ENCODE data around the gene ARNT2.
"Not testable (repeated sequence)": the region's sequence is repeated elsewhere in the genome, so short reads cannot be mapped to it uniquely, and the experiment has no call there.

ARNT2 gene

GRCh38 chr15:80492409-80492808, 88.2 kb downstream of the ARNT2 start:
- no peak for DNase-seq (ENCODE audit: low spot score)

GRCh38 chr15:80492874-80493273, 88.7 kb downstream of the ARNT2 start:
- DNase-seq (ENCODE audit: low spot score), result no peak

- DNase-seq (ENCODE audit: low spot score), result no peak
Measured at GRCh38 chr15:80494351-80494751, 90.2 kb downstream of the ARNT2 start.

GRCh38 chr15:80494756-80495155, 90.6 kb downstream of the ARNT2 start:
- no peak for DNase-seq (ENCODE audit: low spot score)

- DNase-seq (ENCODE audit: low spot score), result no peak
Measured at GRCh38 chr15:80495401-80495942, 91.3 kb downstream of the ARNT2 start.

GRCh38 chr15:80496096-80496495, 91.9 kb downstream of the ARNT2 start:
- no peak for DNase-seq (ENCODE audit: low spot score)

GRCh38 chr15:80497221-80497620, 93.0 kb downstream of the ARNT2 start:
- DNase-seq (ENCODE audit: low spot score), result no peak

GRCh38 chr15:80498652-80499051, 94.5 kb downstream of the ARNT2 start:
- no peak for DNase-seq (ENCODE audit: low spot score)

- no peak for DNase-seq (ENCODE audit: low spot score)
Measured at GRCh38 chr15:80500021-80500420, 95.8 kb downstream of the ARNT2 start.

- DNase-seq (ENCODE audit: low spot score), result no peak
Measured at GRCh38 chr15:80501476-80501875, 97.3 kb downstream of the ARNT2 start.

- DNase-seq (ENCODE audit: low spot score), result no peak
Measured at GRCh38 chr15:80502782-80503181, 98.6 kb downstream of the ARNT2 start.

GRCh38 chr15:80503319-80503952, 99.3 kb downstream of the ARNT2 start:
- no peak for DNase-seq (ENCODE audit: low spot score)

- no peak for DNase-seq (ENCODE audit: low spot score)
Measured at GRCh38 chr15:80504931-80505330, 100.7 kb downstream of the ARNT2 start.

- DNase-seq (ENCODE audit: low spot score), result no peak
Measured at GRCh38 chr15:80506286-80506893, 102.2 kb downstream of the ARNT2 start.

GRCh38 chr15:80507131-80507530, 102.9 kb downstream of the ARNT2 start:
- no peak for DNase-seq (ENCODE audit: low spot score)

- no peak for DNase-seq (ENCODE audit: low spot score)
Measured at GRCh38 chr15:80507638-80508316, 103.6 kb downstream of the ARNT2 start.

GRCh38 chr15:80508783-80509182, 104.6 kb downstream of the ARNT2 start:
- no peak for DNase-seq (ENCODE audit: low spot score)

- DNase-seq (ENCODE audit: low spot score), result no peak
Measured at GRCh38 chr15:80509800-80510199, 105.6 kb downstream of the ARNT2 start.

GRCh38 chr15:80510985-80511384, 106.8 kb downstream of the ARNT2 start:
- not testable (repeated sequence) for DNase-seq (ENCODE audit: low spot score)

GRCh38 chr15:80512726-80513660, 108.8 kb downstream of the ARNT2 start:
- DNase-seq (ENCODE audit: low spot score), result no peak

- DNase-seq (ENCODE audit: low spot score), result no peak
Measured at GRCh38 chr15:80514071-80514780, 110.0 kb downstream of the ARNT2 start.
